Fibroblast of the conjunctiva (primary cell): ENCODE results near the gene ABRACL.
"Not testable (repeated sequence)": the region's sequence is repeated elsewhere in the genome, so short reads cannot be mapped to it uniquely, and the experiment has no call there.

ENCODE experiments used
- DNase-seq: peaks from one replicate; pipeline ENCODE4 v3.0.0-alpha.2; 2010; ENCODE audit warnings: low read depth

The ABRACL gene

DNA sequence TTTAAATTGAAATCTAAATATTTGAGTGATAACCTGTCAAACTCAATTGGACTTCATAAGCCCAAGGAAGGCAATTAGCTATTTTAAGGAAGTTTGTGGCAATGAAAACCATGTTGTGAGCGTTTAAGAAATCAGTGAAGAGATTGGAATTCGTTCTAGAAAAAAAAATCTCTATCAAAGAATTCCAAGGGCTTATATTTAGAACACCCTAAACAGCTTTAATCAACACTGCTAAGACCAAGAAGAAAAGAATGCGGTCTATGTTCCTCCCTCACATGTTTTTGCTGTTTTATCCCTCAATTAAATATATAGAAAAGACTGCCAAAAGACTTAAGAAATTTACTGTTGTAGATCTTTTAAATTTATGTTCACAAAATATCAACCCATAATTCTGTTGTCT, 16.6 kb upstream of the ABRACL start:
- DNase-seq: no peak

DNA sequence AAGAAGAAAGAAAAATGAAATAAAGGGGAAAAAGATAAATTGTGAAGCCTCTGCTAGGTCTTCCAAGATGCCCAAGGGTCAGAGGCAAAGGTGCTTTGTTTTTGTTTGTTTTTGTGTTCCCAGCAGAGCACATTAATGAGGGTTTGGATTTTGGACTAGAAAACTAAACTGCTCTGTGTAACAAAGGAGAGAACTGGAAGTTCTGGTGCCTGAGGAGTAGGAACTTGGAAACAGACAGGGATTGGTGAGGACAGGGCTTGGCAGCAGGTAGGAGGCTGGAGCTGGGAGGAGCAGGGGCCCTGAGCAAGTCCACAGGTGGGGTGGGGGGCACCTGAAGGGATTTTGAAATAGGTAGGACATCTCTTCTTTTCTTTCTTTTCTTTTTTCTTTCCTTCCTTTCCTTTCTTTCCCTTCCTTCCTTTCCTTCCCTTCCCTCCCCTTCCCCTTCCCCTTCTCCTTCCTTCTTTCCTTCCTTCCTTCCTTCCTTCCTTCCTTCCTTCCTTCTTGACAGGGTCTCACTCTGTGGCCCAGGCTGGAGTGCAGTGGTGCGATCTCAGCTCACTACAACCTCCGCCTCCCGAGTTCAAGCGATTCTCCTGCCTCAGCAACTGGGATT, 15.3 kb upstream of the ABRACL start:
- no peak for DNase-seq

DNA sequence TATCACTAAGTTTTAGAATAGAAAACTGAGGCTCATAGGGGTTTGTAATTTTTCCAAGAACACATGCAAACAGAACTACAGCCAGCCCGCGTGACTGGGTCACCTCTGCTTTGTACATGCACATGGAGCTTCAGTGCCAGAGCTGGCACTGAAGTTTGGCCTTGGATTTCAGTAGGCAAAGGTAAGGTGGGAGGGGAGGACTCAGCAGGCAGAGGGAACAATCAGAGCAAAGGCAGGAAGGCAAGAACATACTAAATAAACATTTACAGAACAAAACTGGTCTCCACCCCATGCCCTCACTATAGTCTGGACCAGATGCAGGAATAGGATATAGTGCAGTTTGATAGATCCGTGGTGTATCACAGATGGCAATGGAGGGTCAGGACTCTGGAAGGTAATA, 13.6 kb upstream of the ABRACL start:
- DNase-seq: no peak

DNA sequence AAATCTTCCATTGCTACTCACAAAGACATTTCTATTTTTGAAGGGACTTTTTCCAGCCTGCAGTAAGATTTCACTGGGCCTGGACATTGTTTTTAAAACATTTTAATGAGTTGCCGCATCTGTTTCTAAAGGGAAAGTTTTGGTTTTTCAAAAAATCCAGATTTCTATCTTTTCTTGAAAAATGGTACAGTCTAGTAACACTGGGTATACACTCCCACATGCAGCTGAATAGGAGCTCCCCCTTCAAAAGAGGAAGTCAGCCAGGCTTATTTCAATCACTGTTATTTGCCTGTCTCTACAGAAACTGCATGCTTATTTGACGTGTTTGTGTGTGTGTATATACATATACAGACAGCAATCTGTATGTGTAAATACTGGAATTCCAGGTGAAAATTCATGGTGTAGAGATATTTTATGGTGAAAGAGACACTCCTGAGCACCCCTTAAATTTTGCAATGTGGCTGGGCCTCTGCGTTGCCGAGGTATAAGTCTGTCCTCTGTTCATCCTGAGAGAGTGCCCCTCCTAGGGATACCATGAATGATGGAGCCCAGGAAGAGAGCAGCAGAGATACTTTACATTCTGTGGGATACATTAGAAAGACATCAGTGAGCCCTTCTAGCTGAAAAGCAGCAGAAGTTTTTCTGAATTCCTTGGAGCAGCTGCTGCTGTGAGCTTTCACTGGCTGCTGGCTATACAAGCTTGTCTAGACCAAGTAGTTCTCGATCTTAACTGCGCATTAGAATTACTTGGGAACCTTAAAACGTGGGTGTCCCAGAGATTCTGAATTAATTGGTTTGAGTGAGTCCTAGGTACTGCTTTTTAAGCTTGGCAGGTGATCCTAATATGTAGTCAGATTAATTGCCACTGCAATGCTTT, 12.0 kb upstream of the ABRACL start:
- DNase-seq: no peak

DNA sequence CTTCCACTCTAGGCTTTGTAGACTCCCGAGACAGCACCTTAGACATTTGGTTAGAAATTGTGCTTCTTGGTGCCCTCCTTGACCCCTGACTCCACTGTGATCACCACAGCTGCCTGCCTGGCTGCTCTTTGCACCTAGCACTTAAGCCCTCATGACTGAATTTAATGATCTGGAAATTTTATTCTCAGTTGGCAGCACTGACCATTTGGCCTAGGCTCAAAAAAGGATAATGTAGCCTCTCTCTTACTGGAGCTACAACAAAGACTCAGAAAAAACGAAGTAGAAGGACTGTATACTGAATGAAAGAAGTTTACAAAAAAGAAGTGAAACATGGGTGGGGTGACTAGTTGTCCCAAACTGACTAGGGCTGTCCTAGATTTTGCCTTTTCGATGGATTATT, 11.3 kb upstream of the ABRACL start:
- DNase-seq: no peak

DNA sequence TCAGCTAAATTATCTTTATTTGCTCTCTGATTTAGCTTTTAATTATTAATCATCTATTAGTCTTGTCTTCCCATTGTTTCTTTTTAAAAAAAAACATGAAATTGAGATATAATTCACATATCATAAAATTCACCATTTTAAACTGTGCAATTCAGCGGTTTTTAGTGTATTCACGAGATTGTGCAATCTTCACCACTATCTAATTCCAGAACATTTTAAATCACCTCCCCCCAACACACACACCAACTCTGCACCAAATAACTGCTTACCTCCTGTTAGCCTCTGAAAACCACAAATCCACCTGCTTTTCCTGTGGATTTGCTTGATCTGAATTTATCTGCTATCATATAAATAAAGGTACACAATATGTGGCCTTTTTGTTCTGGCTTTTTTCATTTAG, 8.8 kb upstream of the ABRACL start:
- DNase-seq: no peak

DNA sequence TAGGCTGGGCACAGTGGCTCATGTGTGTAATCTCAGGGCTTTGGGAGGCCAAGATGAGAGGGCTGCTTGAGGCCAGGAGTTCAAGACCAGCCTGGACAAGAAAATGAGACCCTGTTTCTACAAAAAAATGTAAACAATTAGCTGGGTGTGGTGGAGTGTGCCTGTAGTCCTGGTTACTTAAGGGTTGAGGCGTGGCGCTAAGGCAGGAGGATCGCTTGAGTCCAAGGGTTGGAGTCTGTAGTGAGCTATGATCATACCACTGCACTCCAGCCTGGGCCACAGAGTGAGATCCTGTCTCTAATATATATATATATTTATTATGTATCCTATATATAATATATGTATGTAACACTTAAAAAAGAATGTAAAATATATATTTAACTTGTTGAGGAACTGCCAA, 7.9 kb upstream of the ABRACL start:
- DNase-seq: no peak

DNA sequence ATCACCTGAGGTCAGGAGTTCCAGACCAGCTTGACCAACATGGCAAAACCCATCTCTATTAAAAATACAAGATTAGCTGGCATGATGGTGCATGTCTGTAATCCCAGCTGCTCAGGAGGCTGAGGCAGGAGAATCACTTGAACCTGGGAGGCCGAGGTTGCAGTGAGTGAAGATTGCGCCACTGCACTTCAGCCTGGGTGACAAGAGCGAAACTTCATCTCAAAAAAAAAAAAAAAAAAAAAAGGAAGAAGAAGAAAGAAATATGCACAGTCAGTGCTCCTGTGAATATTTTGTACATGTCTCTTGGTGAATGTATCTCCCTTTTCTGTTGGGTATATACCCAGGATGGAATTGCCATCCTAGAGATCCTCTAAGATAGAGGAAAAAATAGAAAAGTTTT, 3.1 kb upstream of the ABRACL start:
- not testable (repeated sequence) for DNase-seq

DNA sequence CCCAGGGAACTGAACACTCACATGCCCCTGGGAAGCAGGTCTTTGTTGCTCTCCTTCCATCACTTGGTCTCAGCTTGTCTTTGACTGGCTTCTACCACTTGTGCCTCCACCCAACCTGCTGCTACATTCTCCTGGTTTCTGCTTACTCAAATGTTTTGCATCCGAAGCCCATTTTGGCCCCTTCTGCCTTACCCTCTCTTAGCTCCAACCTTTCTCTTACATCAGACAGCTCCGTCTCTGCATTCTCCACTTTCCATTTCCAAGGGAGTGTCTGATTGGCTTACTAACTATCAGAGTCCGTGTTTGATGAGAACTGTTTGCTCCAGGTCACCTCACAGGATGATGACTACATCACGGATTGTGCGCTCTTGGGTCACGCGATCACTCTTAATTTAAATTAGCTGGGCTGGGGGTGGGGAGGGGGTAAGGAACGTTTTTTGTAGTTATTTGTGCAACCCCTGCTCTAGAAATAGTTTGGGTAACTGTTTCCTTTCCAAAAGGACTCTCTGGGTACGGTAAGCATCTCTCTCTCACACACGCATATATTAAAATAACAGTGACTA, 844 bp upstream of the ABRACL start:
- no peak for DNase-seq

DNA sequence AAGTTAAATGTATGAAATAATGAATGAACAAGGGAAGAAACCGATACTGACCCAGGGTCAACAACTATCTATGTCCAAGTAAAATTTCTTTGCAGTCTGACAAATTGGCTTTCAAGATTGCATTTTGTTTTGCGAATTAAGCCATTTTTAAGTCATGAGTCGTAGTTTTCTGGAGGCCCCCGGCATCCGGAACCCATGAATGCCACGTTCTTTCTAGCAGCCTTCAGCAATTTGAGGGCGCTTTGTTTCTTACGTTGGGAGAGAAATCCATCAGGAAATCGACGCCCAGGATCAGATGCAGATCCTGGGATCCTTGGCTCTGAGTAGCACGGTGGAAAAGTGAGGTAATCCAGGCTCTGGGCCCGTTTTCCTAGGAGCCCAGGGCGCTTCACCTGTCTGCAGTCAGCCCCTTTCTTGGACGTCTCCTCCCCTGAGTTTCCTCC, 309 bp upstream of the ABRACL start:
- no peak for DNase-seq

DNA sequence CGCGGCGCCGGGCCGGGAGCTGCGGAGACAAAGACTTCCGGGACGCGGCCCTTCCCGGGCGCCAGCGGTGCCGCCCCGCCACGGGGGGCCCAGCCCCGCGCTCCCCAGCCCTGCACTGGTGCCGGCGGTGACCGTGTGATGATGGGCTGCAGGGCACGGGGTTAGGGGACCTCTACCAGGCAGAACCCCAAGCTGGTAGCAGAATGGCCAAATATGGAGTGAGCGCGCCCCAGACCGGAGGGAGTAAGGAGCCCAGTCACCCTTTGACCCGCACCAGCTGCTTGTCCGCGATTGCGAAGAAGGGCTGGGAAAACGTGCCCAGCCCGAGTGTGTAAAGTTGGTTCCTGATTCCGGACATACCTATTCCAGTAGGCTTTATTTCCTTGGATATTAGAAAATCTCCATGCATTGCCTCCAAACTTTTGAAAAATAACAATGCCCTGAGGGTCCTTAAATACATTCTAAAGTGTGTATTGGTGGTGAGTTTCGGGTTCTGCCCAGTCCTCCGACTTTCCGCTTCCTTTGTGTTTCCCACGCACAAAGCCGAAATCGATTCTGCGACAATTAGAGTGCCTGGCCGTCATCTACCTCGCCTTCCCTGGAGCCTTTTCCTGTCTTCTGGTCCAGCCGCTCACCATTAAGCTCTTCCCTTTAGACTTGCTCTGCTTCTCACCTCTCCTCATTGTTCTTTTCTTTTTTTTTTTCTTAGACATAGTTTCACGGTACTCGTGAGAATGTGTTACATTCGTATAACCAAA, 1.1 kb downstream of the ABRACL start:
- no peak for DNase-seq

DNA sequence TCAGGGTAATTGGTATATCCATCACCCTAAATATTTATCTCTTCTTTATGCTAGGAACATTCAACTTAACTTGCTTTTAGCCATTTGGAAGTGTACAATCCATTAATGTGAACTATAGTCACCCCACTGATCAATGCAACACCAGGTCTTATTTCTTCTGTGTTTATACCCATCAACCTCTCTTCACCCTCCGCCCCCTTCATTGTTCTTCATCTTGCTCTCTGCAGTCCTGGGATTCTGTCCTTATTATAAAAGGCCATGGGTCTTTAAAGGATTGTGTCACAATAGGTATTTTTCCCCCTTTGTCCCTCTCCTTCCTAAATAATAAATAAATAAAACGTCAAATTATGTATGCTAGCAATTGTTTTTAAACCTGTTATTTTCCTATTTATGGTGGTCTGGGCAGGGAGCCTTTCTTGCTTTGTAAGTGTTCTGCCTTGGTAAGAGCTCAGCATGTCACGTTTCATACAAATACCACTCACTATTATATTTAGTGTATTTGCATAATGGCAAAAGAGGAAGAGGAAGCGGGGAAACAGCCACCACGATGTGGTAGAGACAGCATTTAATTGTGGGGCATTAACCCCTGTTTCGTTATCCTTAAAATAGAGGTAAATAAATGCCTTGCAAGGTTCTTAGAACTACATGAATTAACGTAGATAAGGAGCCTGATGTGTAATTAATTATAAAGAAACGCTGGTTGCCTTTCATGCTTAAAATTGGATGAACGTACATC, 1.9 kb downstream of the ABRACL start:
- DNase-seq: no peak

DNA sequence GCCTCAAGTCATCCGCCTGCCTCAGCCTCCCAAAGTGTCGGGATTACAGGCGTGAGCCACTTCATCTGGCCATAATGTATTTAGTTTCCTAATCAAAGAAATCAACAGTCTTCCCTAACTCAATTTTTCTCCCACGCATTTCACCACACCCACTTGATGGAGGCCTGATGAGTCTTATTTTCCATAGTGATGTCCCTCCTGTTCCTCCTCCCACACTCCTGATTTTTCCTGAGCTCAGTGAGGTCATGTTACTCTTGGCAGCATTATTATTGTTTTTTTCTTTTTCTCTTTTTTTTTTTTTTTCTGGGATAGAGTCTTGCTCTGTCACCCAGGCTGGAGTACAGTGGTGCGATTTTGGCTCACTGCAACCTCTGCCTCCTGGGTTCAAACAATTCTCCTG, 8.9 kb downstream of the ABRACL start:
- peak; percentile 63 for DNase-seq

DNA sequence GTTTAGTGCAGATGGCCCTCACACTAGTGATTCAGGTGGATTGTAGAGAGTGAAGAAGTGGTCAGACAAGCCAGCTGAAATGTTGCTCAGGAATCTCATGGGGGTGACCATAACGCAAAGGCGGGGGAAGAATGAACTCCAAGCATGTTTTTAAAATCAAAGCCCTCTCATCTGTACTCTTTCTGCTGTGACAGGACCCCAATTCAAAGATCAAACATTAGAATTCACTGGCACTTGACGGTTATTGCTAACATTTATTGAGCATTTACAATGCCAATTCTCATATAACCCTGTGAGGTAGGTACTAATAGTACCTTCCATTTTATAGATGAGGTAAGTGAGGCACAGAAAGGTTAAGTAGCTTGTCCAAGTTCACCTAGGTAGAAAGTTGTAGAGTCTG, 15.7 kb downstream of the ABRACL start:
- no peak for DNase-seq

DNA sequence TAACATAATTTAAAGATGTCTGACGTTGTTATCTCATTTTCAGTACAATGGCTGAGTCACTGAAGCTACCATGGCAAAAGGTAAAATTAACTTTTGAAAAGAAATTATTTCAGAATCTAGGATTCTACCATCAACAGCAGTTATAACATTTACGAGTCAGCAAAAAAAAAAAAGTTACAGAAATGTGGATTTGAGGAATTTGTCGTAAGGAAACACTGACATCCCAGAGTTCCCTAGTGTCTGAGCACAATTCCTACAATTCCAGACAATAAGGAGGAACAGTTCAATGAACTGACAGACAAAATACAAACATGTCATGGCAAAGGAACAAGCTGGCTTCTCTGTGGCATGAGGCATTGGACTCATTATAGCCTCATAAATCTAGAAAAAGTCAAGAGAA, 19.1 kb downstream of the ABRACL start:
- no peak for DNase-seq

DNA sequence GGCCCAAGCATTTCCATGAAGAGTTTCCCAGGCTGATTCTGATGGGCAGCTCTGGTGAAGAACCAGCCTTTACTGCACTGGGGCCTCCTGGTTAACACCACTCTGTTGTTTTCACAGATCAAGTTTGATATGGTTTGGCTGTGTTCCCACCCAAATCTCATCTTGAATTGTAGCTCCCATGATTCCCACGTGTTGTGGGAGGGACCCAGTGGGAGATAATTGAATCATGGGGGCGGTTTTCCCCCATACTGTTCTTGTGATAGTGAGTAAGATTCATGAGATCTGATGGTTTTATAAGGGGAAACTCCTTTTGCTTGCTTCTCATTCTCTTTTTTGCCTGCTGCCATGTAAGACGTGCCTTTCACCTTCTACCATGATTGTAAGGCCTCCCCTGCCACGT, 20.4 kb downstream of the ABRACL start:
- DNase-seq: not testable (repeated sequence)

DNA sequence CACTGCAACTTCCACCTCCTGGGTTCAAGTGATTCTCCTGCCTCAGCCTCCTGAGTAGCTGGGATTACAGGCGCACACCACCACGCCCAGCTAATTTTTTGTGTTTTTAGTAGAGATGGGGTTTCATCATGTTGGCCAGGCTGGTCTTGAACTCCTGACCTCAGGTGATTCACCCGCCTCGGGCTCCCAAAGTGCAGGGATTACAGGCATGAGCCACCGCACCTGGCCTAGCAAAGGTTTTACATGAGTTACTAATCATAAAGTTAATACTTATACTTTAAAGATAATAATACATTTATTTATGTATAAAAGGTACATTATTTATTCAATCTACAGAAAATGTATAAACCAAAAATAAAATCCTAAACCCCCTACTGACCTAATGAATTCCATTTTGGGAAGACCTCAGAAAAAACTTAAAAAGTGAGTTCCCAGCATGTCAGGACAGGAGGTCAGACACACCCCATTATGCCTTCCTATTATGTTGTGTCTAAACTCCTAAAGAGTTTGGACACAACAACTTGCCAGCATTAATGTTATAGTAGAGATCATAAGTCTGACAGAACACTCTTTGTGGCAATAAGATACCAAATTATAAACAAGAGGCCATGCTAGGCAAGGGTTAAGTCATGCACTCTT, 21.7 kb downstream of the ABRACL start:
- not testable (repeated sequence) for DNase-seq

DNA sequence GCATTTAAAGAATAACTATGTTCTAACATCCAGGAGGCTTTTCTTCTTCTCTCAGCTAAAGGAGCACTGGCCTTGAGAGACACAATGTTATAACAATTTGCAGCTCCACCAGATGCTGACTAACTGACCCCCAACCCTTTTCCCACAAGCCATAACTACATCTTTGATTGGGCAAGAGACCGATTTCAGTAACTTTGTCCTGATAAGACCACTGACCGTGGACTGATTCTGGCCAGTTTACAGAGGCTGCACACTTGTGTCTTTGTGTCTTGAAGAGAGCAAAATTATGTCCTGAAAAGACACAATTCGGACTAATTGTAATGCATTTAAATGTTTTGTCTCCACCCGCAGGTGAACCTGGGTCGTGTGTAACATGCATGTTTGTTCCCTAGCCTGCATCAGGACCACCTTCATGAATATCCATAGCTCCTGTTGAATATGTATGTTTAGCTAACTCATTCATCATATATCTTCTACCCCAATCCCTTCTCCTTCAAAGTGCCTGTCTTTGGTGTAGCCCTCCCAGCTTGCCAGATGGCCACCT, 22.3 kb downstream of the ABRACL start:
- no peak for DNase-seq

DNA sequence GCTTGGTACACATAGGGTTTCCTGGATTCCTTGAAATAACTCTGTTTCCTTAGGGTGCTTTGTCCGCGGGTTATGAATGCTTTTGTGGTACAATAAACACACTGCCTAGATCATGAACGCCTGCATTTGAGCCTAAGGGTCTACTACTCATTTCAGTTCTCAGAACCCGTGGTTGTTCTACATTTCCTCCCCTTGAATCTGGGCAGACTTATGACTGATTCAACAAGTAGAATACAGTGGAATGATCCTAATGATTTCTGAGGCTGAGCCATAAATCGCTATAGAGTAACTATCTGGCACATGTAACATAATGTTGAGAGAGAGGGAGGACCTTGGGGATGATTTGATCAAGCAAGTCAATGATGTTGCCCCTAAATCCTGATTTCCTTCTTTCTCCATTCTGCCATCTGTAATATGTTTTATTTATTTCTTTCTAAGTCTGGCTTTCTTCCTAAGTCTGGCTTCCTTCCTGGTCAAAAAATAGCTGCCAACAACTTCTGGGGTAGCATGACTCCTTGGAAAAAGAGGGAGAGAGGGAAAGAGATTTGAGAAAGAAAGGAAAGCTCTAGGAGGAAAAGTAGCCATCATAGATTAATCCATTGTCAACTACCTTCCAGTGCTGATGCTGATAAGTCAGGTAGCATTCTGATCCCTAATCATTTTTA, 23.0 kb downstream of the ABRACL start:
- no peak for DNase-seq

DNA sequence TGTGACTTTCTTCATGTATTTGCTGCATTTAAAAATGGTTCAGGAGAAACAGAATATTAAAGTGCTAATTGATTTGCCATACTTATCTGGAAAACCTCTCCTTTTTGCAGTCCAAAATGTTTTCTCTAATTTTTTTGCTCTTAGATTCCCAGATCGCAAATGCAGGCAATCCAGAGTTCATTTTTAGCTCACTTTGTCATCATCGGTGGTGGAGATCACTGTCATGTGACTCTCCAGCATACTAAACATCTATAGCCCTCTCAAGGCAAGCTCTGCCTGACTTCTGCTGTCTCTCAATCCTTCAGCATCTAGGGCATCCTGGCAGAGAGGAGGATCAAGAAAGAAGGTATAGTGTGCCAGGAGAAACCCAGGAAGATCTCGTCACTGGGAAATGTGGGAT, 24.8 kb downstream of the ABRACL start:
- no peak for DNase-seq

DNA sequence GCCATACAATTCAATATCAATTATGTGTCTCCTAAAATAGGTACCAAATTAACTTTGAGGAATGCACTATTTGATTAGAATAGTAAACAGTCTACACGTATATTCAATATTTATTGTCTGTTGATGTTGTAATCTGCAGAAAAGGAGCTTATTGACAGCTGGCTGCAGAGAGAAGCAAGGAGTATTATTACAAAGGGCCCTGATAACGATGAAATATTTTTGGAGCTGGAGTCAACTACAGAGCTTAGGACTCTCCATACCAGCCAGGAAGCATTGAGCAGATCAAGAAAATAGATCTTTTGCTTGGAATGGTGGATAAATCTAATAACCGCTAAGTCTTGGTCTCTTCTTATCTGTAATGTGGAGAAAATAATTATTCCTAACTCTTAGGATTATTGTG, 25.5 kb downstream of the ABRACL start:
- DNase-seq: no peak
